ENCODE results near the gene LINC01488. TPM values are rescaled to one million over a fixed set of nuclear protein-coding genes. Genes with fewer than 3 reads are reported as not detected.

Gene LINC01488
- total and polyA plus RNA-seq, 2 experiments from 2014 or later = not detected

DNA sequence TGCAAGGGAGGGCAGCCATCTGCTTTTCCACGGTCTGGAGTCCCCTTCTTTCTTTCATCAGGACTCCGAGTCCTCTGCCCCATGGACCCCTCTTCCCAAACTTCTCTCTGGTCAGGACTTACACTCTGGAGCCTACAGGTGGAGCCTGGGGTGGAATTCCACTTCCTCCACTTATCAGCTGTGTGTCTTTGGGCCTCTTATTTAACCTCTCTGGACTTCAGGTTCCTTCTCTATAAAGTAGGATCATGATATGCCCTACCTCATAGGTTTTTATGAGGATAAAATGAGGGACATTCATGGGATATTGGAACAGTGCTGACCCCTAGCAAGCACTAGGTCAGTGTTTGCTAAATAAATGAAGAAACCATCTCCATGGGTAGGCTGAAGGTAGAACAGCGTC lies 1.7 kb downstream of the LINC01488 start:
- Histone ChIP-seq H3K9me2 (ENCODE audit: insufficient read depth) (no peaks in the 10 kb centered on the region), H3K27ac (no peak overlapping the region)
- 71 to 76% methylated on average over 3 of the region's 3 CpGs for WGBS, 2 experiments (ENCODE audit: low coverage in 1 of 2, low lambda C conversion rate in 2 of 2, missing lambda C conversion rate in 2 of 2)

GRCh38 chr11:69483691-69484426 lies 2.4 kb downstream of the LINC01488 start:
- in situ Hi-C loops (cut with MboI) = no loop called here

More for the DNA sequence above, 1.7 kb downstream of the LINC01488 start:
- H2AFZ ChIP-seq = no peak overlapping the region
- H3K79me2 ChIP-seq (ENCODE audit: insufficient read depth) = no peaks in the 10 kb centered on the region
- no peak for DNase-seq
- H4K20me1 ChIP-seq (ENCODE audit: insufficient read depth) = no peaks in the 10 kb centered on the region
- no peaks in the 10 kb centered on the region for H3K27me3 ChIP-seq (replicated peaks; ENCODE audit: insufficient read depth)
- H3K9me3 ChIP-seq (ENCODE audit: low read depth) = no peaks in the 10 kb centered on the region
- H3K4me3 ChIP-seq = no peak overlapping the region
- TF ChIP-seq EZH2 (IDR thresholded peaks at IDR 0.05; ENCODE audit: insufficient read depth, poor library complexity, severe bottlenecking) = no peak
- no peak for TF ChIP-seq EZH2phosphoT487 (IDR thresholded peaks at IDR 0.05; ENCODE audit: insufficient read depth, low read depth)
- in situ Hi-C loops (cut with MboI) = no loop called here
- peaks cover 11% of the 10 kb centered on the region for H3K4me1 ChIP-seq (ENCODE audit: insufficient read depth)
- no peak overlapping the region for H3K4me2 ChIP-seq (ENCODE audit: unreplicated experiment)
- no peaks in the 10 kb centered on the region for H3F3A ChIP-seq (ENCODE audit: insufficient read depth)
- H3K36me3 ChIP-seq (ENCODE audit: low read depth) = no peaks in the 10 kb centered on the region
- no peak overlapping the region for H3K9ac ChIP-seq

DNA sequence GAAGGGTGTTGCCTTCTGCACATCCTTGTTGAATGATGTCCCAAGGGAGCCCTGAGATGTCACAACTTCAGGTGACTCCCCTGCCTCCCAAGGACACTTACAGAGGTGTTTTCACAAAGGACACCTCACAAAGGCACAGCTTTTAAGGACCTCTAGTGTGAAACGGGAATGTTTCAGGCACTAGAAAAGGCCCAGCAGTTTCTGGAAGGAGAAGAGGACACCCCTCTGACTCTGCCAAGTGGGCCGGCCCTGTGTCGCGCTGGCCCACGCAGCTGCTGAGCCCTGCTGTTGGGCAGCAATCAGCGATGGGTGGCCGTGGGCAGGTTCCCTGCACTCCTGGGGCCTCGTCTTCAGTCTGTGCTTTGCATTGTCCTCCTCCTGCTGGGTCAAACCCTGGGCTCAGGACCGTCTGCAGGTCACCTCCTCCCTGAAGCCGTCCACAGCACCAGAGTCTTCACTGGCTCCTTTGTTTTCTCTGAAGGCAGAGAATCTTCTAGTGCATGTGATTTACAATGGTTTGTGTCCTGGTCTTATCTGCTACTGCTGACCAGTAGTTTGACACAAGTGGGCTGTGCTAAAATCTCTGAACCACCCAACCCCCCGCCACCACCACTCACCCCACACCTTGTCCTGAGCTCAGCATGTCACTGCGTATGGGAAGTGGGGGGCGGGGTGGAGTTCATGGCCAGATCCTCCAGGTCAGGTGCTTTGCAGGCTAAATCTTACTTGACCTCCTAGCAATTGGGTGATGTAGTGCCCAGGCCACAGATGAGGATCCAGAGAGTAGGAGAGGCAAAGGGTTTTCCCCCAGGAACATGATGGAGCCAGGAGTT lies 3.2 kb downstream of the LINC01488 start:
- no peaks in the 10 kb centered on the region for H3K36me3 ChIP-seq (ENCODE audit: low read depth)
- no peak overlapping the region for H3K9ac ChIP-seq
- no peak for TF ChIP-seq EZH2 (IDR thresholded peaks at IDR 0.05; ENCODE audit: insufficient read depth, poor library complexity, severe bottlenecking)
- TF ChIP-seq EZH2phosphoT487 (IDR thresholded peaks at IDR 0.05; ENCODE audit: insufficient read depth, low read depth) = no peak
- H3K4me2 ChIP-seq (ENCODE audit: unreplicated experiment) = no peak overlapping the region
- H3K4me3 ChIP-seq = no peak overlapping the region
- H3F3A ChIP-seq (ENCODE audit: insufficient read depth) = no peaks in the 10 kb centered on the region
- H3K79me2 ChIP-seq (ENCODE audit: insufficient read depth) = no peaks in the 10 kb centered on the region
- H2AFZ ChIP-seq = no peak overlapping the region
- DNase-seq = no peak
- 88 to 96% methylated on average over 13 of the region's 13 CpGs for WGBS, 2 experiments (ENCODE audit: low coverage in 1 of 2, low lambda C conversion rate in 2 of 2, missing lambda C conversion rate in 2 of 2)
- in situ Hi-C loops (cut with MboI) = no loop called here
- no peaks in the 10 kb centered on the region for H3K9me3 ChIP-seq (ENCODE audit: low read depth)
- H3K27ac ChIP-seq = no peak overlapping the region
- no peaks in the 10 kb centered on the region for H3K27me3 ChIP-seq (replicated peaks; ENCODE audit: insufficient read depth)
- H3K9me2 ChIP-seq (ENCODE audit: insufficient read depth) = no peaks in the 10 kb centered on the region
- no peaks in the 10 kb centered on the region for H4K20me1 ChIP-seq (ENCODE audit: insufficient read depth)
- peaks cover 10% of the 10 kb centered on the region for H3K4me1 ChIP-seq (ENCODE audit: insufficient read depth)

More at GRCh38 chr11:69483691-69484426, 2.4 kb downstream of the LINC01488 start:
- TF ChIP-seq EZH2 (IDR thresholded peaks at IDR 0.05; ENCODE audit: insufficient read depth, poor library complexity, severe bottlenecking) = no peak
- TF ChIP-seq EZH2phosphoT487 (IDR thresholded peaks at IDR 0.05; ENCODE audit: insufficient read depth, low read depth) = no peak
- H3K36me3 ChIP-seq (ENCODE audit: low read depth) = no peaks in the 10 kb centered on the region
- no peaks in the 10 kb centered on the region for H3K79me2 ChIP-seq (ENCODE audit: insufficient read depth)
- no peaks in the 10 kb centered on the region for H3F3A ChIP-seq (ENCODE audit: insufficient read depth)
- no peak overlapping the region for H3K4me3 ChIP-seq
- H2AFZ ChIP-seq = no peak overlapping the region
- peaks cover 11% of the 10 kb centered on the region for H3K4me1 ChIP-seq (ENCODE audit: insufficient read depth)
- H3K27ac ChIP-seq = no peak overlapping the region
- no peak overlapping the region for H3K4me2 ChIP-seq (ENCODE audit: unreplicated experiment)
- 60 to 66% methylated on average over 25 of the region's 25 CpGs for WGBS, 2 experiments (ENCODE audit: low coverage in 1 of 2, low lambda C conversion rate in 2 of 2, missing lambda C conversion rate in 2 of 2)
- no peak for DNase-seq
- no peaks in the 10 kb centered on the region for H3K9me2 ChIP-seq (ENCODE audit: insufficient read depth)
- H4K20me1 ChIP-seq (ENCODE audit: insufficient read depth) = no peaks in the 10 kb centered on the region
- H3K27me3 ChIP-seq (replicated peaks; ENCODE audit: insufficient read depth) = no peaks in the 10 kb centered on the region
- no peak overlapping the region for H3K9ac ChIP-seq
- no peaks in the 10 kb centered on the region for H3K9me3 ChIP-seq (ENCODE audit: low read depth)

- no peak for TF ChIP-seq EZH2 (IDR thresholded peaks at IDR 0.05; ENCODE audit: insufficient read depth, poor library complexity, severe bottlenecking)
- peaks cover 2% of the 10 kb centered on the region; the same call in 1 of the 2 replicates for H3K4me1 ChIP-seq (ENCODE audit: insufficient read depth)
- DNase-seq = no peak
- 84 to 88% methylated on average over 11 of the region's 11 CpGs for WGBS, 2 experiments (ENCODE audit: low coverage in 1 of 2, low lambda C conversion rate in 2 of 2, missing lambda C conversion rate in 2 of 2)
- no peak overlapping the region for H3K4me2 ChIP-seq (ENCODE audit: unreplicated experiment)
- in situ Hi-C loops (cut with MboI) = no loop called here
- H3K9ac ChIP-seq = no peak overlapping the region
- H3F3A ChIP-seq (ENCODE audit: insufficient read depth) = no peaks in the 10 kb centered on the region
- H3K36me3 ChIP-seq (ENCODE audit: low read depth) = no peaks in the 10 kb centered on the region
- no peaks in the 10 kb centered on the region for H3K79me2 ChIP-seq (ENCODE audit: insufficient read depth)
- H3K27ac ChIP-seq = no peak overlapping the region
- no peak overlapping the region for H3K4me3 ChIP-seq
- no peak overlapping the region for H2AFZ ChIP-seq
- no peaks in the 10 kb centered on the region for H4K20me1 ChIP-seq (ENCODE audit: insufficient read depth)
- H3K9me2 ChIP-seq (ENCODE audit: insufficient read depth) = no peaks in the 10 kb centered on the region
- H3K27me3 ChIP-seq (replicated peaks; ENCODE audit: insufficient read depth) = no peaks in the 10 kb centered on the region
- no peaks in the 10 kb centered on the region for H3K9me3 ChIP-seq (ENCODE audit: low read depth)
Measured at GRCh38 chr11:69485337-69486041, 4.0 kb downstream of the LINC01488 start.

Measured in GM23248 (cell line).